ENCODE measurements around the gene NEURL3.

NEURL3 gene

GRCh38 chr2:96549466-96549785 is 44.3 kb upstream of the NEURL3 start:
- peak in 1 of 2 donors; percentile 62 for DNase-seq
- TF ChIP-seq CTCF (IDR thresholded peaks at IDR 0.05), result no peak
- Histone ChIP-seq H3K27ac (peak overlapping the region; percentile 28 to 49), H3K4me3 (no peak overlapping the region), H3K4me1 (peaks cover 0 to 52% (median 36%) of the 10 kb centered on the region in 4 donors), H3K36me3 (peaks cover 35 to 76% (median 76%) of the 10 kb centered on the region in 3 donors), H3K27me3 (no peaks in the 10 kb centered on the region), H3K9me3 (no peaks in the 10 kb centered on the region)
- intact Hi-C loops (cut with DNase I; ENCODE audit: low total_unique reads), result no loop called here

- intact Hi-C loops (cut with DNase I; ENCODE audit: low total_unique reads), result no loop called here
- peak in 1 of 2 donors; percentile 62 for DNase-seq
- Histone ChIP-seq H3K4me3 (no peak overlapping the region), H3K9me3 (no peaks in the 10 kb centered on the region), H3K4me1 (peaks cover 0 to 50% (median 31%) of the 10 kb centered on the region in 4 donors), H3K27me3 (no peaks in the 10 kb centered on the region), H3K36me3 (peaks cover 40 to 81% (median 76%) of the 10 kb centered on the region in 3 donors), H3K27ac (peak overlapping the region; percentile 28 to 49)
- no peak for TF ChIP-seq CTCF (IDR thresholded peaks at IDR 0.05)
Measured at GRCh38 chr2:96548558-96549465, 43.7 kb upstream of the NEURL3 start.

- H3K27me3 ChIP-seq, result no peaks in the 10 kb centered on the region
- peak overlapping the region; percentile 10 to 49 for H3K27ac ChIP-seq
- H3K4me1 ChIP-seq, result peaks cover 0 to 50% (median 29%) of the 10 kb centered on the region in 4 donors
- TF ChIP-seq CTCF (IDR thresholded peaks at IDR 0.05), result no peak
- peak in 1 of 2 donors; percentile 70 for DNase-seq
- intact Hi-C loops (cut with DNase I; ENCODE audit: low total_unique reads), result no loop called here
- H3K9me3 ChIP-seq, result no peaks in the 10 kb centered on the region
- peaks cover 40 to 78% (median 70%) of the 10 kb centered on the region in 3 donors for H3K36me3 ChIP-seq
- H3K4me3 ChIP-seq, result no peak overlapping the region
Measured at GRCh38 chr2:96547731-96548171, 42.6 kb upstream of the NEURL3 start.

- H3K9me3 ChIP-seq, result no peaks in the 10 kb centered on the region
- intact Hi-C loops (cut with DNase I; ENCODE audit: low total_unique reads), result no loop called here
- H3K4me3 ChIP-seq, result no peak overlapping the region
- peaks cover 40 to 78% (median 70%) of the 10 kb centered on the region in 3 donors for H3K36me3 ChIP-seq
- peak in 1 of 2 donors; percentile 60 for DNase-seq
- H3K27ac ChIP-seq, result peak overlapping the region; percentile 10 to 35
- H3K4me1 ChIP-seq, result peaks cover 0 to 53% (median 32%) of the 10 kb centered on the region in 4 donors
- no peak for TF ChIP-seq CTCF (IDR thresholded peaks at IDR 0.05)
- H3K27me3 ChIP-seq, result no peaks in the 10 kb centered on the region
Measured at GRCh38 chr2:96547203-96547641, 42.1 kb upstream of the NEURL3 start.

- Histone ChIP-seq H3K27ac (peak overlapping the region; percentile 10 to 35), H3K36me3 (peaks cover 37 to 78% (median 70%) of the 10 kb centered on the region in 3 donors)
- no peak for DNase-seq
Measured at GRCh38 chr2:96546797-96547196, 41.6 kb upstream of the NEURL3 start.

More at GRCh38 chr2:96546797-96547196, 41.6 kb upstream of the NEURL3 start:
- intact Hi-C loops (cut with DNase I; ENCODE audit: low total_unique reads), result no loop called here
- Histone ChIP-seq H3K4me1 (peaks cover 0 to 57% (median 35%) of the 10 kb centered on the region in 4 donors), H3K4me3 (no peak overlapping the region), H3K9me3 (no peaks in the 10 kb centered on the region), H3K27me3 (no peaks in the 10 kb centered on the region)
- no peak for TF ChIP-seq CTCF (IDR thresholded peaks at IDR 0.05)

Measured in tibial artery (tissue), 4 donors.